Endothelial cell of umbilical vein (primary cell): ENCODE data around the gene BRMS1. TPM values are rescaled to one million over a fixed set of nuclear protein-coding genes. Genes with fewer than 3 reads are reported as not detected.

Experiments
- BruUV-seq: library from RNA; stranded (reverse); fragments of 400-500 nt; replicated peaks from 2 replicates; lab custom pipeline; 2021; lab: Mats Ljungman, UMichigan
- CTCF ChIA-PET: fragments of 300-600, 350-600 bp; sonication (Branson Sonifier 250); formaldehyde crosslinking; loops from one replicate; lab custom pipeline; 2021; ENCODE audit warnings: antibody characterized with exemption, inconsistent platforms; lab: Charles Lee
- POLR2A ChIA-PET: fragments of 300-600, 350-600 bp; sonication (Branson Sonifier 250); formaldehyde crosslinking; loops from one replicate; lab custom pipeline; 2021; ENCODE audit warnings: antibody characterized with exemption, inconsistent platforms; lab: Charles Lee
- DNase-seq: peaks from one replicate; pipeline ENCODE4 v3.0.0-alpha.2; 2011; ENCODE audit warnings: low read depth, low spot score
- FAIRE-seq: peaks from 2 replicates; lab custom pipeline; 2011; peaks lifted over from hg19 to GRCh38; lab: Jason Lieb, UNC
- H2AFZ ChIP-seq: 2 replicates; pipeline ENCODE4 v1.6.0; 2012; ENCODE audit warnings: low read depth, low read length, control low read depth, inconsistent platforms
- H3K27ac ChIP-seq: 2 replicates; pipeline ENCODE4 v1.5.1; 2011; ENCODE audit warnings: low read depth, mild to moderate bottlenecking, control low read depth, low read length, moderate library complexity; ENCODE audit not compliant: insufficient read depth
- H3K27me3 ChIP-seq, 2 experiments: 2 replicates each; pipeline versions ENCODE4 v1.6.0 to v1.6.1; 2011; ENCODE audit warnings: low read length in 2 of 2, mixed read lengths in 1 of 2; ENCODE audit not compliant: control insufficient read depth in 2 of 2, insufficient read depth in 2 of 2
- H3K36me3 ChIP-seq, 2 experiments: 2 replicates in 1 of 2; 3 replicates in 1 of 2; pipeline ENCODE4 v1.5.1; 2011; ENCODE audit warnings: low read length in 2 of 2, mild to moderate bottlenecking in 1 of 2, moderate library complexity in 1 of 2; ENCODE audit not compliant: control insufficient read depth in 2 of 2, insufficient read depth in 2 of 2; ENCODE audit errors: extremely low read depth in 1 of 2
- H3K4me1 ChIP-seq: 3 replicates; pipeline ENCODE4 v1.5.1; 2011; ENCODE audit warnings: mild to moderate bottlenecking, low read length; ENCODE audit not compliant: control insufficient read depth, insufficient read depth; ENCODE audit errors: extremely low read depth
- H3K4me2 ChIP-seq: 2 replicates; pipeline ENCODE4 v1.6.1; 2011; ENCODE audit warnings: low read length, control low read depth, mixed read lengths; ENCODE audit not compliant: insufficient read depth
- H3K4me3 ChIP-seq, 3 experiments: fragments of 200-600 bp in 1 of 3; sonication (generic), shearing (Covaris generic) in 1 of 3; replicated peaks in 1 of 3; 2 replicates each; pipeline ENCODE4 v1.5.1; 2011 to 2016; ENCODE audit warnings: control low read depth in 3 of 3, low read length in 3 of 3, mild to moderate bottlenecking in 2 of 3, inconsistent platforms in 1 of 3, low read depth in 1 of 3, moderate library complexity in 1 of 3; ENCODE audit not compliant: insufficient read depth in 1 of 3
- H3K79me2 ChIP-seq: 2 replicates; pipeline ENCODE4 v1.6.0; 2012; ENCODE audit warnings: low read length, inconsistent platforms; ENCODE audit not compliant: control insufficient read depth, insufficient read depth
- H3K9ac ChIP-seq: replicated peaks from 2 replicates; pipeline ENCODE3; 2011; ENCODE audit warnings: low read length, control low read depth; ENCODE audit not compliant: insufficient read depth; ENCODE audit errors: extremely low read depth
- H3K9me1 ChIP-seq: replicated peaks from 3 replicates; pipeline ENCODE4 v1.6.0; 2011; ENCODE audit warnings: mild to moderate bottlenecking, low read length; ENCODE audit not compliant: control insufficient read depth, insufficient read depth; ENCODE audit errors: extremely low read depth
- H3K9me3 ChIP-seq: replicated peaks from 2 replicates; pipeline ENCODE4 v1.5.1; 2012; ENCODE audit warnings: low read length, inconsistent platforms; ENCODE audit not compliant: control insufficient read depth, insufficient read depth
- H4K20me1 ChIP-seq: replicated peaks from 2 replicates; pipeline ENCODE3; 2011; ENCODE audit warnings: mild to moderate bottlenecking, low read length; ENCODE audit not compliant: control insufficient read depth, insufficient read depth; ENCODE audit errors: extremely low read depth
- CTCF ChIP-seq, 2 donors: IDR thresholded peaks; 1 replicate in 1 of 2; 2 replicates in 1 of 2; pipeline ENCODE4 v1.5.1; 2011; ENCODE audit warnings: low read length in 2 of 2, mild to moderate bottlenecking in 2 of 2, moderate library complexity in 2 of 2, control low read depth in 1 of 2, inconsistent platforms in 1 of 2, low read depth in 1 of 2; ENCODE audit not compliant: insufficient read depth in 1 of 2; ENCODE audit errors: extremely low read depth in 1 of 2
- EZH2 ChIP-seq: IDR thresholded peaks from 2 replicates; pipeline ENCODE4 v1.6.1; 2012; ENCODE audit warnings: borderline replicate concordance, low read depth, mild to moderate bottlenecking, moderate library complexity, low read length, inconsistent platforms; ENCODE audit not compliant: severe bottlenecking
- FOS ChIP-seq: IDR thresholded peaks from 2 replicates; pipeline ENCODE4 v1.6.1; 2011; ENCODE audit warnings: mild to moderate bottlenecking, low read length, moderate library complexity, borderline replicate concordance; ENCODE audit not compliant: insufficient read depth
- GATA2 ChIP-seq: IDR thresholded peaks from 2 replicates; pipeline ENCODE4 v1.7.0; 2011; ENCODE audit warnings: low read depth, mild to moderate bottlenecking, moderate library complexity, mixed read lengths, low read length; ENCODE audit not compliant: insufficient read length, insufficient read depth
- JUN ChIP-seq: IDR thresholded peaks from 2 replicates; pipeline ENCODE4 v1.6.1; 2011; ENCODE audit warnings: borderline replicate concordance, low read depth; ENCODE audit not compliant: insufficient read length, insufficient read depth
- MAX ChIP-seq: IDR thresholded peaks from 2 replicates; pipeline ENCODE4 v1.6.1; 2011; ENCODE audit not compliant: insufficient read depth, insufficient read length
- MYC ChIP-seq: IDR thresholded peaks from one replicate; pipeline ENCODE4 v1.6.1; 2011; ENCODE audit warnings: mild to moderate bottlenecking, low read depth, low read length
- POLR2A ChIP-seq: IDR thresholded peaks from 2 replicates; pipeline ENCODE4 v1.6.1; 2012; ENCODE audit warnings: low read depth, mild to moderate bottlenecking, control low read depth, low read length
- POLR2AphosphoS5 ChIP-seq: IDR thresholded peaks from 2 replicates; pipeline ENCODE4 v1.6.1; 2012; ENCODE audit warnings: low read depth, mild to moderate bottlenecking, control low read depth, low read length, moderate library complexity; ENCODE audit not compliant: insufficient read depth
- dilution Hi-C: fragments of 300-500 bp; cut with MboI; formaldehyde crosslinking; loops from one replicate; pipeline ENCODE4 v1.15.0; 2019; ENCODE audit warnings: low sequenced_read_pairs; ENCODE audit not compliant: extremely low pct_ligation_motif_present
- intact Hi-C: fragments of 100-400 bp; cut with micrococcal nuclease; formaldehyde crosslinking; loops from one replicate; pipeline ENCODE4 v1.10.0; 2022
- polyA plus RNA-seq, 4 experiments: library from polyadenylated mRNA; depleted of rRNA in 3 of 4; stranded (reverse) in 3 of 4; unstranded in 1 of 4; fragments of >200 nt; gene quantifications; 2 replicates each; pipeline versions ENCODE4 v1.2.1 to v1.2.3, GENCODE V29; 2011 to 2012; ENCODE audit warnings: missing spikeins in 1 of 4
- total RNA-seq: library from RNA; stranded (reverse); gene quantifications from 2 replicates; pipeline ENCODE4 v1.2.3, GENCODE V29; 2021

Gene BRMS1
- total and polyA plus RNA-seq, 2 donors (not counting 3 experiments of a cell fraction or from before 2014, with no cell fraction given): 51.4 to 53.1 TPM

- TF ChIP-seq MYC (no peak), POLR2A (no peak), EZH2 (no peak), FOS (no peak), GATA2 (no peak), MAX (no peak), CTCF (IDR thresholded peaks at IDR 0.05; ENCODE audit: extremely low read depth in 1 of 2, insufficient read depth in 1 of 2, low read depth in 1 of 2, low read length in 2 of 2) (no peak), JUN (no peak), POLR2AphosphoS5 (no peak)
- Histone ChIP-seq H3K4me2 (no peak overlapping the region), H3K36me3 (no peaks in the 10 kb centered on the region), H3K79me2 (no peaks in the 10 kb centered on the region), H3K4me1 (no peaks in the 10 kb centered on the region), H3K27ac (no peak overlapping the region), H3K9me3 (no peaks in the 10 kb centered on the region), H3K27me3 (no peaks in the 10 kb centered on the region), H4K20me1 (no peaks in the 10 kb centered on the region), H3K4me3 (no peak overlapping the region), H2AFZ (no peak overlapping the region), H3K9me1 (no peaks in the 10 kb centered on the region), H3K9ac (no peak overlapping the region)
- ChIA-PET CTCF (interaction anchor here (0.8 to 1.4 kb wide), 3 partner anchors 9 to 24 kb away, joined by 3 to 4 read pairs (median 3); no protein-coding TSS in a partner anchor), POLR2A (no interaction called here)
- dilution Hi-C loops: no loop called here
- BruUV-seq: no TSS peak
- FAIRE-seq (no peak), DNase-seq (no peak)
- intact Hi-C loops: no loop called here
These were observed 20.3 kb upstream of the BRMS1 start for GRCh38 chr11:66365166-66365565.
